SU-DHL-6 (cell line): ENCODE measurements around the gene COL4A2.

Source experiments
- H2AFZ ChIP-seq: fragments of 200-600 bp; sonication (generic); 2 replicates; pipeline ENCODE4 v1.6.1; 2014; ENCODE audit warnings: low read depth, mild to moderate bottlenecking, moderate library complexity, mixed read lengths, antibody characterized with exemption, low read length; ENCODE audit not compliant: severe bottlenecking
- H3F3A ChIP-seq: fragments of 200-600 bp; shearing (Covaris generic); 2 replicates; pipeline ENCODE4 v1.6.0; 2016; ENCODE audit warnings: antibody characterized with exemption, mild to moderate bottlenecking; ENCODE audit not compliant: insufficient read depth
- H3K27ac ChIP-seq: fragments of 200-600 bp; sonication (generic); 2 replicates; pipeline ENCODE4 v1.5.1; 2016; ENCODE audit warnings: low read depth, mild to moderate bottlenecking, low read length, moderate library complexity, mixed read lengths
- H3K27me3 ChIP-seq: fragments of 200-600 bp; sonication (generic), shearing (Covaris generic); 2 replicates; pipeline ENCODE4 v1.6.0; 2014; ENCODE audit warnings: mild to moderate bottlenecking, low read length
- H3K36me3 ChIP-seq: fragments of 200-600 bp; sonication (generic); 2 replicates; pipeline ENCODE4 v1.6.1; 2014; ENCODE audit warnings: mild to moderate bottlenecking, low read length, mixed read lengths
- H3K4me2 ChIP-seq: fragments of 300-600, 200-600 bp; shearing (Covaris generic), sonication (generic); 2 replicates; pipeline ENCODE4 v1.6.0; 2014; ENCODE audit warnings: low read length, low read depth, mild to moderate bottlenecking; ENCODE audit not compliant: poor library complexity, severe bottlenecking
- H3K4me3 ChIP-seq: fragments of 200-600 bp; sonication (generic); 2 replicates; pipeline ENCODE4 v1.5.1; 2014; ENCODE audit warnings: antibody characterized with exemption, low read length, mild to moderate bottlenecking, mixed read lengths; ENCODE audit not compliant: insufficient read depth, poor library complexity, severe bottlenecking
- H3K79me2 ChIP-seq: fragments of 200-600 bp; sonication (generic); 2 replicates; pipeline ENCODE4 v1.6.1; 2014; ENCODE audit warnings: mild to moderate bottlenecking, low read length, moderate library complexity; ENCODE audit not compliant: insufficient read depth
- H3K9ac ChIP-seq: fragments of 200-600 bp; sonication (generic); 2 replicates; pipeline ENCODE4 v1.7.0; 2014; ENCODE audit warnings: mild to moderate bottlenecking, low read length
- H3K9me2 ChIP-seq: fragments of 200-600 bp; sonication (generic); replicated peaks from 2 replicates; pipeline ENCODE4 v1.6.1; 2014; ENCODE audit warnings: low read length; ENCODE audit not compliant: insufficient read depth
- H3K9me3 ChIP-seq: fragments of 200-600 bp; sonication (generic); 2 replicates; pipeline ENCODE4 v1.6.1; 2014; ENCODE audit warnings: low read length, mixed read lengths; ENCODE audit not compliant: insufficient read depth
- H4K20me1 ChIP-seq: fragments of 200-600 bp; sonication (generic); 2 replicates; pipeline ENCODE4 v1.6.1; 2014; ENCODE audit warnings: low read depth, mild to moderate bottlenecking, antibody characterized with exemption, low read length, moderate library complexity, mixed read lengths
- CTCF ChIP-seq: fragments of 200-600 bp; sonication (generic); IDR thresholded peaks from one replicate; pipeline ENCODE4 v1.5.1; 2017; ENCODE audit warnings: antibody characterized with exemption, mild to moderate bottlenecking, low read length, moderate library complexity; ENCODE audit not compliant: insufficient read depth, poor library complexity, severe bottlenecking
- EZH2phosphoT487 ChIP-seq: fragments of 200-600 bp; sonication (generic), shearing (Covaris generic); conservative IDR thresholded peaks from 2 replicates; pipeline ENCODE4 v1.6.1; 2018; ENCODE audit warnings: mild to moderate bottlenecking, antibody characterized with exemption, low read length, moderate library complexity, mixed read lengths

COL4A2 gene

GRCh38 chr13:110271313-110271712 lies 35.8 kb upstream of the COL4A2 start:
- no peaks in the 10 kb centered on the region for H3F3A ChIP-seq
- no peaks in the 10 kb centered on the region for H3K9me2 ChIP-seq
- no peak overlapping the region for H3K4me2 ChIP-seq
- H3K36me3 ChIP-seq: no peaks in the 10 kb centered on the region
- no peak overlapping the region for H2AFZ ChIP-seq
- H3K79me2 ChIP-seq: no peaks in the 10 kb centered on the region
- TF ChIP-seq CTCF: no peak
- no peak for TF ChIP-seq EZH2phosphoT487
- no peaks in the 10 kb centered on the region for H4K20me1 ChIP-seq
- no peak overlapping the region for H3K4me3 ChIP-seq
- no peaks in the 10 kb centered on the region for H3K9me3 ChIP-seq
- no peak overlapping the region for H3K9ac ChIP-seq
- H3K27ac ChIP-seq: no peak overlapping the region
- H3K27me3 ChIP-seq: no peaks in the 10 kb centered on the region

- Histone ChIP-seq H3K4me3 (no peak overlapping the region), H3K4me2 (no peak overlapping the region), H3K36me3 (no peaks in the 10 kb centered on the region), H3K79me2 (no peaks in the 10 kb centered on the region), H3K9ac (no peak overlapping the region), H3K27me3 (no peaks in the 10 kb centered on the region), H3K9me2 (no peaks in the 10 kb centered on the region), H3K27ac (no peak overlapping the region), H2AFZ (no peak overlapping the region), H4K20me1 (no peaks in the 10 kb centered on the region), H3K9me3 (no peaks in the 10 kb centered on the region), H3F3A (no peaks in the 10 kb centered on the region)
- TF ChIP-seq CTCF: no peak
- no peak for TF ChIP-seq EZH2phosphoT487
Measured at GRCh38 chr13:110272227-110272626, 34.9 kb upstream of the COL4A2 start.

GRCh38 chr13:110272651-110273050 lies 34.4 kb upstream of the COL4A2 start:
- Histone ChIP-seq H4K20me1 (no peaks in the 10 kb centered on the region), H3K79me2 (no peaks in the 10 kb centered on the region), H3K27me3 (no peaks in the 10 kb centered on the region)

More at GRCh38 chr13:110272651-110273050, 34.4 kb upstream of the COL4A2 start:
- Histone ChIP-seq H3K36me3 (no peaks in the 10 kb centered on the region), H3K4me2 (no peak overlapping the region), H2AFZ (no peak overlapping the region), H3K4me3 (no peak overlapping the region), H3K27ac (no peak overlapping the region), H3K9me3 (no peaks in the 10 kb centered on the region), H3F3A (no peaks in the 10 kb centered on the region), H3K9ac (no peak overlapping the region), H3K9me2 (no peaks in the 10 kb centered on the region)
- no peak for TF ChIP-seq EZH2phosphoT487
- no peak for TF ChIP-seq CTCF
